Fibroblast of lung (primary cell): ENCODE measurements around the gene TANGO2. TPM values are rescaled to one million over a fixed set of nuclear protein-coding genes. Genes with fewer than 3 reads are reported as not detected.

Experiments
- DNase-seq, 2 donors: peaks; one replicate each; pipeline versions ENCODE4 v3.0.0 to v3.0.0-alpha.2; 2010; ENCODE audit warnings: low read depth in 2 of 2
- H2AFZ ChIP-seq: 2 replicates; pipeline ENCODE4 v1.5.1; 2012; ENCODE audit warnings: low read length, control low read depth, inconsistent platforms
- H3K27ac ChIP-seq: 2 replicates; pipeline ENCODE4 v1.5.1; 2011; ENCODE audit warnings: low read length, control low read depth; ENCODE audit not compliant: insufficient read depth
- H3K27me3 ChIP-seq: 2 replicates; pipeline ENCODE4 v1.5.1; 2011; ENCODE audit warnings: mild to moderate bottlenecking, low read length; ENCODE audit not compliant: control insufficient read depth, insufficient read depth
- H3K36me3 ChIP-seq: 2 replicates; pipeline ENCODE4 v1.5.1; 2011; ENCODE audit warnings: low read length; ENCODE audit not compliant: control insufficient read depth, insufficient read depth
- H3K4me1 ChIP-seq: 2 replicates; pipeline ENCODE4 v1.5.1; 2011; ENCODE audit warnings: low read length; ENCODE audit not compliant: control insufficient read depth, insufficient read depth; ENCODE audit errors: extremely low read depth
- H3K4me2 ChIP-seq: 2 replicates; pipeline ENCODE4 v1.5.1; 2011; ENCODE audit warnings: low read length, control low read depth; ENCODE audit not compliant: insufficient read depth; ENCODE audit errors: extremely low read depth
- H3K4me3 ChIP-seq, 4 experiments: fragments of 200-600 bp in 1 of 4; sonication (generic) in 1 of 4; replicated peaks in 1 of 4; 2 replicates each; pipeline ENCODE4 v1.5.1; 2011 to 2016; ENCODE audit warnings: low read length in 4 of 4, low read depth in 3 of 4, mild to moderate bottlenecking in 3 of 4, control low read depth in 2 of 4, inconsistent platforms in 1 of 4, mixed read lengths in 1 of 4; ENCODE audit not compliant: insufficient read depth in 1 of 4; ENCODE audit errors: control extremely low read depth in 1 of 4
- H3K79me2 ChIP-seq: 2 replicates; pipeline ENCODE4 v1.5.1; 2012; ENCODE audit warnings: mild to moderate bottlenecking, low read length, inconsistent platforms; ENCODE audit not compliant: control insufficient read depth, insufficient read depth
- H3K9ac ChIP-seq: 2 replicates; pipeline ENCODE4 v1.5.1; 2011; ENCODE audit warnings: mild to moderate bottlenecking, low read length, control low read depth; ENCODE audit not compliant: insufficient read depth
- H3K9me3 ChIP-seq: 2 replicates; pipeline ENCODE4 v1.5.1; 2012; ENCODE audit warnings: low read depth, low read length; ENCODE audit not compliant: control insufficient read depth, insufficient read depth
- H4K20me1 ChIP-seq: 2 replicates; pipeline ENCODE4 v1.5.1; 2011; ENCODE audit warnings: low read length; ENCODE audit not compliant: control insufficient read depth, insufficient read depth; ENCODE audit errors: extremely low read depth
- EZH2 ChIP-seq: IDR thresholded peaks from 2 replicates; pipeline ENCODE4 v1.5.1; 2012; ENCODE audit warnings: low read length, control low read depth, mild to moderate bottlenecking; ENCODE audit errors: missing control alignments
- polyA plus RNA-seq, 2 donors: library from polyadenylated mRNA; depleted of rRNA in 1 of 2; stranded (reverse) in 1 of 2; unstranded in 1 of 2; fragments of >200 nt; gene quantifications; 2 replicates each; pipeline ENCODE4 v1.2.1, GENCODE V29; 2011 to 2012; ENCODE audit warnings: missing spikeins in 1 of 2
- total RNA-seq: library from RNA; depleted of rRNA; stranded (reverse); fragments of >200 nt; gene quantifications from 2 replicates; pipeline ENCODE4 v1.2.1, GENCODE V29; 2014
- TF ChIP-seq, protein P1 (sequence below), 2 donors: IDR thresholded peaks in 1 of 2; conservative IDR thresholded peaks in 1 of 2; 1 replicate in 1 of 2; 2 replicates in 1 of 2; pipeline ENCODE4 v1.5.1; 2011 to 2012; ENCODE audit warnings: low read length in 2 of 2, control low read depth in 1 of 2, inconsistent platforms in 1 of 2, low read depth in 1 of 2, mild to moderate bottlenecking in 1 of 2

The TANGO2 gene
- total and polyA plus RNA-seq, 2 donors (not counting 1 experiment from before 2014, with no cell fraction given) = 28.3 to 52.8 TPM

DNA sequence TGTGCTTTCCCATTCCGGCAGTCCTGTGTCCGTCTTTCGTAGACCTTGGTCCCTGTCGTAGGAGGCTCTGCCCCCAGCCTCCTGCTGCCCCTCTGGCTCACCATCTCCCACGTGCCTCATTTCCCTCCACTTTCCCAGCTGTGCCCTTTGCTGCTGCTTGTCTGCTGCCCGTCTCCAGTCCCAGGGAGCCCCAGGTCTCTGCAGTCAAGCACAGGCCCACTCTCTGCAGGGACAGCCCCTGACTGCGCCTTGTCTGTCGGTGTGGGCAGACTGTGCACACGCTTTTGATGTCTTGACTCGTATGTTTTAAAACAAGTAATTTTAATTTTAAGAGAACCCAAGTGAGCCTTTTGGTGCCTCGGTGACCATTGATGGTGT lies 71.6 kb downstream of the TANGO2 start:
- no peaks in the 10 kb centered on the region for H4K20me1 ChIP-seq
- no peak overlapping the region for H3K4me2 ChIP-seq
- H3K27me3 ChIP-seq = no peaks in the 10 kb centered on the region
- H2AFZ ChIP-seq = no peak overlapping the region
- H3K27ac ChIP-seq = no peak overlapping the region
- H3K36me3 ChIP-seq = peaks cover 38% of the 10 kb centered on the region
- TF ChIP-seq, protein P1, sequence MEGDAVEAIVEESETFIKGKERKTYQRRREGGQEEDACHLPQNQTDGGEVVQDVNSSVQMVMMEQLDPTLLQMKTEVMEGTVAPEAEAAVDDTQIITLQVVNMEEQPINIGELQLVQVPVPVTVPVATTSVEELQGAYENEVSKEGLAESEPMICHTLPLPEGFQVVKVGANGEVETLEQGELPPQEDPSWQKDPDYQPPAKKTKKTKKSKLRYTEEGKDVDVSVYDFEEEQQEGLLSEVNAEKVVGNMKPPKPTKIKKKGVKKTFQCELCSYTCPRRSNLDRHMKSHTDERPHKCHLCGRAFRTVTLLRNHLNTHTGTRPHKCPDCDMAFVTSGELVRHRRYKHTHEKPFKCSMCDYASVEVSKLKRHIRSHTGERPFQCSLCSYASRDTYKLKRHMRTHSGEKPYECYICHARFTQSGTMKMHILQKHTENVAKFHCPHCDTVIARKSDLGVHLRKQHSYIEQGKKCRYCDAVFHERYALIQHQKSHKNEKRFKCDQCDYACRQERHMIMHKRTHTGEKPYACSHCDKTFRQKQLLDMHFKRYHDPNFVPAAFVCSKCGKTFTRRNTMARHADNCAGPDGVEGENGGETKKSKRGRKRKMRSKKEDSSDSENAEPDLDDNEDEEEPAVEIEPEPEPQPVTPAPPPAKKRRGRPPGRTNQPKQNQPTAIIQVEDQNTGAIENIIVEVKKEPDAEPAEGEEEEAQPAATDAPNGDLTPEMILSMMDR (conservative IDR thresholded peaks at IDR 0.05 in 1 of 2, IDR thresholded peaks at IDR 0.05 in 1 of 2; ENCODE audit: low read depth in 1 of 2, low read length in 2 of 2) = no peak
- no peak for TF ChIP-seq EZH2
- peaks cover 35% of the 10 kb centered on the region for H3K79me2 ChIP-seq
- H3K9ac ChIP-seq = no peak overlapping the region
- H3K9me3 ChIP-seq = no peaks in the 10 kb centered on the region
- DNase-seq = no peak
- no peaks in the 10 kb centered on the region for H3K4me1 ChIP-seq
- H3K4me3 ChIP-seq = no peak overlapping the region

DNA sequence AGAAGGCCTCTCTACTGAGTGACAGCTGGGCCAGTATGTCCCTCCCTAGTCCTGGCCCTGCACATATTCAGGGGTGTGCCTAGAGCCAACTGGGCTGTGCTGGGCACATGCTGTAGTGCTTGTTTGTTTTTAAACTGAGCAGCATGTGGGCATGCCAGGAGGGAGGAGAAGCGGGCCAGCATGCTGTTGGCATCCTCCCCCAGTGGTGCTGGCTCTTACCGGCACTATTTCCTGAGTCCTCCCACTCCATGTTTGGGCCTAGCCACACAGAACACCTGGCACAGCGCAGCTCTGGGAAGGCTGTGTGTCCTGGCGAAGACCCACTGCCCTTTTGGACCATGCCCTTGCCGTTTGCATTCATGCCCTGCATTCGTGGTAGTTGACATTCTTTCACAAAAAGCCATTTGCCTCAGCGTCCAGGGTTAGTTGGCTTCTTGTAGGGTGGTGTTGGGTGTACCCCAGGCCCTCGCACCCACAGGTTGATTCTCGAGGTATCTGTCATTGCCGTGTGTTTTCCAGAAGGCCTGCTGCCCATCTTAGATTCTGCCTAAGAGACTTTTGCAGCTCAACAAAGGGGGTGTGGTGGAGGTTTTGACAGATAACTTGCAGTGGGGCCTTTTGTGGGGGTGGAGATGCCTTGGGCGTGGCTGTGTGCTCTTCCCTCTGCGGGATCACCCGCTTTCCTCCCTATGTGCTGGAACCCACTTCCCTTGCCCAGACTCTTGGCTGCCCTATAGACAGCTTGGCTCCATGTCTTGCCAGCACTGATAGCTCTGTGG lies 72.7 kb downstream of the TANGO2 start:
- no peak for DNase-seq
- no peaks in the 10 kb centered on the region for H4K20me1 ChIP-seq

GRCh38 chr22:20094197-20094807 lies 73.4 kb downstream of the TANGO2 start:
- Histone ChIP-seq H2AFZ (no peak overlapping the region), H3K4me3 (no peak overlapping the region), H3K4me1 (no peaks in the 10 kb centered on the region), H3K9ac (no peak overlapping the region), H3K36me3 (peaks cover 32% of the 10 kb centered on the region), H3K79me2 (peaks cover 24% of the 10 kb centered on the region), H3K9me3 (no peaks in the 10 kb centered on the region), H4K20me1 (no peaks in the 10 kb centered on the region), H3K27me3 (no peaks in the 10 kb centered on the region), H3K4me2 (no peak overlapping the region), H3K27ac (no peak overlapping the region)
- TF ChIP-seq, protein P1 (conservative IDR thresholded peaks at IDR 0.05 in 1 of 2, IDR thresholded peaks at IDR 0.05 in 1 of 2; ENCODE audit: low read depth in 1 of 2, low read length in 2 of 2) = no peak
- no peak for TF ChIP-seq EZH2
- no peak for DNase-seq

More for the DNA sequence above, 72.7 kb downstream of the TANGO2 start:
- Histone ChIP-seq H3K27me3 (no peaks in the 10 kb centered on the region), H3K9me3 (no peaks in the 10 kb centered on the region), H3K4me2 (no peak overlapping the region), H2AFZ (no peak overlapping the region), H3K4me3 (no peak overlapping the region), H3K9ac (no peak overlapping the region), H3K36me3 (peaks cover 31% of the 10 kb centered on the region), H3K27ac (no peak overlapping the region), H3K4me1 (no peaks in the 10 kb centered on the region), H3K79me2 (peaks cover 25% of the 10 kb centered on the region)
- no peak for TF ChIP-seq EZH2
- TF ChIP-seq, protein P1 (conservative IDR thresholded peaks at IDR 0.05 in 1 of 2, IDR thresholded peaks at IDR 0.05 in 1 of 2; ENCODE audit: low read depth in 1 of 2, low read length in 2 of 2) = no peak
